OCI-LY7 (cell line): ENCODE results near the gene MAP1LC3B.

Experiments
- CTCF ChIP-seq: fragments of 200-600 bp; sonication (generic); conservative IDR thresholded peaks from 2 replicates; pipeline ENCODE4 v1.5.1; 2014; ENCODE audit warnings: mild to moderate bottlenecking, antibody characterized with exemption, low read length, moderate library complexity, mixed read lengths
- EZH2phosphoT487 ChIP-seq: fragments of 200-600 bp; sonication (generic); IDR thresholded peaks from 2 replicates; pipeline ENCODE4 v1.6.1; 2018; ENCODE audit warnings: low read depth, borderline replicate concordance, mild to moderate bottlenecking, mixed run types, antibody characterized with exemption, low read length, moderate library complexity, mixed read lengths

- no peak for TF ChIP-seq CTCF
- no peak for TF ChIP-seq EZH2phosphoT487
Observed at GRCh38 chr16:87372305-87372704, 19.8 kb upstream of the MAP1LC3B start.
